Effector CD8-positive, alpha-beta T cell (primary cell): Measurements from ENCODE around the gene NOTCH2.

Experiments
- DNase-seq: peaks from one replicate; lab custom pipeline; 2025; lab: John Stamatoyannopoulos, UW

Gene NOTCH2

DNA sequence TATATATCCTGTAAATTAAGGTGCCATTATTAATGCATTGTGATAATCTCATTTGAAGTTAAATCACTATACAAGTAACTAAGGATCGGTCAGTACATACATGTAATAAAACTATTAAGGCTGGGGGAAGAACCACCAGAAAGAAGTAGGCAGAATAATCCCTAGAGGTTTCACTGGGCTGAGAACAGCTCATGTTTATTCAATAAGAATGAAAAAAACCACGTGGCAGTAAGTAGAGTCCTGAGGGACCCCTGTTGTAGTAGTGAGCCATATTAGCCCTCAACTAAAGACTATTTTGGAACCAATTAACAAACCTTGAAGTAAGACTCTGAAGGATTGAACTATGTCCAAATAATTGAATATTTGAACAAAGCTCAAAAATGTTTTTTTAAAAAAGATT lies 126.2 kb downstream of the NOTCH2 start:
- no peak for DNase-seq

DNA sequence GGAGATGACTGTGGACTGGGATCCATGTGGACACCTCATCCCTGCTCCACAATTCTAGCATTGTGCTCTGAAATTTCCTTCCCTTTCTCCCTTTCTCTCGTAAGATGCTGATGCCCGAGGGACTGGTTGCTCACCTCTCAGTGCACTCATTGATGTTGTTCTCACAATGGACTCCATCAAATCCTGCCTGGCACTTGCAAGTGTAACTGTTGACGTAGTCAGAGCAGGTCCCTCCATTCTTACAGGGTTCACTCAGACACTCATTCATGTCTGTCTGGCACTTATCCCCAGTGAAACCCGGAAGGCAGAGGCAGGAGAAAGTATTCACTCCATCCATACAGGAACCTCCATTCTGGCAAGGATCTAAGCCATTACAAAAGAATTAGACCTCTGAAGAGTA lies 128.1 kb downstream of the NOTCH2 start:
- no peak for DNase-seq

DNA sequence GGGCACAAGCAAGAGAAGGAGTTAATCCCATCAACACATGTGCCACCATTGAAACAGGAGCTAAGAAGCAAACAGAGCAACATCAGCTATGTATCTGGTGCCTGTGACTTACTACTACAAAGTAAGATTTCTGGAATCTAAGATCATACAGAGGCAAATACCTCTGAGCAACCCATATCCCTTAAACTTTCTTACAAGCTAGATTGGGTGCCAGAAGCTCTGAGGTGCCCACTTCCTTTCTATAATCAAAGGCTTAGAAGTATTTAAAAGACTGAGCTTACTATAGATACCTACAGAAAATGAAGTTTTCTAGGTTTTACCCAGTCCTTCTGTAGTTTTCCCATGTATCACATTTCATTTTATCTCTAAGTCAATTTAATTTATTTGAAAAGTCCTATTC lies 128.8 kb downstream of the NOTCH2 start:
- no peak for DNase-seq

DNA sequence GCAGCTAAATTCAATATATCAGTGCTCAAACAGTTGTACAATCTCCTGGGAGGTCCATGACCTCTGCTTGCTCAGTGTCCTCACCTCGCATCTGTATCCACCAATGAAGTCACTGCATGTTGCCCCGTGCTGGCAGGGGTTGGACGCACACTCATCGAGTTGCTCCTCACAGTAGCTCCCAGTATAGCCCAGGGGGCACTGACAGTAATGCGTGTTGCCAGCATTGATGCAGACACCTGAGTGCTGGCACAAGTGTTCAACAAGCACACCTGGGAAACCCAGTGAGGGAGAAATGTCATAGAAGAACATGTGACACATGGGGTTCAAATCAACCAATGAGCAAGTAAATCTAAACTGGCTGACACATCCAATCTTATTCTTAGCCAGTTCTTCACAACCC lies 132.3 kb downstream of the NOTCH2 start:
- no peak for DNase-seq

DNA sequence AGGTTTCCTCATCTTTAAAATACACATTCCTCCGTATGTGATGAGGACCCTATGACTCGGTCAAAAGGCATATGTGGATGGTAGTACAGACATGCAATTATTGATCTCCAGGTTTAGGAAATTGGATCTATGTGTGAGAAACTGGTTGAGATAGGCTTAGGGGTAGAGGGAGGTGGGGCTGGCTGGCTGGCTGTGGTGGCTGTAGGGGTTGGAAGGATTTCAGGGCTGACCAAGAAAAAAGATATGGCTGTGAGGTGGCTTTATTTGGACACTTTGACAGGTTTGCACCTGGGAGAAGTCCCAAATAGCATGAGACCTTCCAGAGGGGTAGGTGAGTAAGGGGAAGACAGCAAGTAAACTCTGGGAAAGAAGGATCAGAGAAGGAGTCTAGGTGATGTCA lies 133.5 kb downstream of the NOTCH2 start:
- DNase-seq = no peak

DNA sequence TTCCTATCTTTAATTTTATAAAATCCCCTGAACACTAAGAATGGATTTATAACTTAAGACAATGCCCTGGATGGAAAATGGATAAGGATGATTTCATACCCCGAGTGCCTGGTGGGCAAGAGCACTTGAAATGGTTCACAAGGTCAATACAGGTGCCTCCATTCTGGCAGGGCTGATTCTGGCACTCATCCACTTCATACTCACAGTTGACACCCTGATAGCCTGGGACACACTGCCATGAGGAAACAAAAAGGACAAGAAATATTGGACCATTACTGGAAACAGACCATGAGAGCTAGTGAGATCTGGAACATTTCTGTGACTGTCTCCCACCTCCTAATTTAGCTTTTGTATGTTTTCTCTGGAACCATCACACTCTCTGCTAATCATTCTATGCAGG lies 134.1 kb downstream of the NOTCH2 start:
- no peak for DNase-seq

DNA sequence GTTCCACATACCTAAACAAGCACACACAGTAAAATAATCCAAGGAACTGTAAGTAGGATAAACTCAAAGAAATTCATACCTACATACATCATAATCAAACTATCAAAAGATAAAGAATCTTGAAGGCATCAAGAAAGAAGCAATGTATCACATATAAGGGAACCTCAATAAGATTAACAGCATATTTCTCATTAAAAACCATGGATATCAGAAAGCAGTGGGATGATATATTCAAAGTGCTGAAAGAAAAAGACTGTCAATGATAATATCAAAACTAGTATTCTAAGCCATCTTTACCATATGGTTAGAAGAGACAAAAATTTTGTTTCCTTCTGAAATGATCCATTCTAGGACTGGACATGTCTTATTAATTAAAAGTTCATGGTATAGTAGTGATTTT lies 136.1 kb downstream of the NOTCH2 start:
- DNase-seq = no peak

DNA sequence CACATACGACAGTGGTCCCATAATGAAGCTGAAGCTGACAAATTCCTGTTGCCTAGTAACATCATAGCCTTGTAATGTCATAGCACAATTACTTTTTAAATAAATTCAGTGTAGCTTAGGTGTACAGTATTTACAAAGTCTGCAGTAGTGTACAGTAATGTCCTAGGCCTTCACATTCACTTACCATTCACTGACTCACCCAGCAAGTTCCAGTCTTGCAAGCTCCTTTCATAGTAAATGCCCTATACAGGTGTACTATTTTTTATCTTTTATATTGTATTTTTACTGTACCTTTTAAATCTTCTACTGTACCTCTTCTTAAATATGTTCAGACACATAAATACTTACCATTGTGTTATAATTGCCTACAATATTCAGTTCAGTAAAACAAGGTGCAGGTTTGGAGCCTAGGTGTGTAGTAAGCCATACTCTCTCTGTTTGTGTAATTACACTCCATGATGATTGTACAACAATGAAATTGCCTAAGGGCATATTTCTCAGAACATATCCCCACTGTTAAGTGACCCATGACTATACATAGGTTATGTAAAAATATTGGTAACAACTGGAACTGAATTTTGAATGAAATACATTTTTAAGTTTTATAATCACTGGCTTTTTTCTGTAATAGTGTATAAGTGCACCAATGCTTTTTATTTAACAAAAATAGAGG lies 139.7 kb downstream of the NOTCH2 start:
- no peak for DNase-seq

DNA sequence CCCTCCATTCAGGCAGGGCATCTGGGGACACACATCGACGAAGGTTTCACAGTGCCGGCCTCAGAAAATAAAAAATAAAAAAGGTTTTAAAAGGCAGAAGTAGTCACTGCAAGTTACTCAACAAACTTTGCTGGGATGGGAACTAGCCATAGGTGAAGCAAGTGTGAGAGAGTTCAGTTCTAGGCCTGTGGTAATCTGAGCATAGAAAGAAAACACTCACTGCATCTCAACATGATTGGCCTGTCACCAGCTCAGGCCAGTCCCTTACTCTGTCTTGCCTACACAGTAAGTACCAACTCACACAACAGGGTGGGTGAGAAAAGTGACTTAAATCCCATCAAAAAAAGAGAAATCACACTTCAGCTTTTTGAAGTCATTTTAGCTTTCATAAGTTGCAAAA lies 142.9 kb downstream of the NOTCH2 start:
- no peak for DNase-seq

DNA sequence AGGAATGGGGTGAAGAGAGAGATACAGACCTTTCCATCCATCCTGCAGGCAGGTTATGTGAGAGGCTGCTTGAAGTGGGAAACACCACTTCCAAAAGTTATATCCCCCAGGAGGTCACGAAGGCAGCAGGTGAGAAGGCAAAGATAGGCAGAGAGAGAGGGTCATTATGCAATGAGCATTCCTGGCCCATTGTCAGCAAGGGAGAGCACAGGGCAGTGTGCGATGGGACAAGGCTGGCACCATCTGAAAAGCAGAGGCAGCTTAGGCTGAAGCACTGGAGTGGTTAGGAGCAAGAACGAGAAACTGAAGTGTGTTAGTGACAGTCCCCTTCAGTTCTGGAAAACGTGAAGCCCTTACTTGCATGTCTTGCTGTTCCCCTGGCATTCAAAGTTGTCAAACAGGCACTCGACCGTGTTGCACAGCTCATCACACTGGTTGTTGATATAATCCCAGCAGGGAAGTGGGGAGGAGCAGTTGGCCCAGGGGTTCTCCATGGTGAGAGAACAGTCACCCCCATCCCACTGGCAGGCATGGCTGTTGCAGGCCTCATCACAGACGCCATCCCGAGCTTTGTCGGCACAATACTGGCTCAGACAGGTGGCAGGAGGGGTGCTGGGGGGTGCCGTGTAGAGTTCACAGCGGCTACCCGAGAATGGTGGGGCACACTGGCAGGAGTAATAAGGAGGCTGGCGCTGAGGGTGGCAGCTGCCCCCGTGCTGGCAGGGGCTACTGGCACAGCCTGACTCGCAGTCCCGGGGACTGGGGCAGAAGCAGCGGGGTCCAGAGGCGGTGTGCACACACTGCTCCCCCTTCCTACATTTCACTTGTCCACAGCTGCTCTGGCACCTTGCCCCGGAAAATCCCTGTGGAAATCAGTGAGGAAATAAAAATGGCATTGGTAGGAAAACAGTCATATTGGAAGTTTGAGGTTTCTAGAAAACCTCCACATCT lies 144.2 kb downstream of the NOTCH2 start:
- no peak for DNase-seq

DNA sequence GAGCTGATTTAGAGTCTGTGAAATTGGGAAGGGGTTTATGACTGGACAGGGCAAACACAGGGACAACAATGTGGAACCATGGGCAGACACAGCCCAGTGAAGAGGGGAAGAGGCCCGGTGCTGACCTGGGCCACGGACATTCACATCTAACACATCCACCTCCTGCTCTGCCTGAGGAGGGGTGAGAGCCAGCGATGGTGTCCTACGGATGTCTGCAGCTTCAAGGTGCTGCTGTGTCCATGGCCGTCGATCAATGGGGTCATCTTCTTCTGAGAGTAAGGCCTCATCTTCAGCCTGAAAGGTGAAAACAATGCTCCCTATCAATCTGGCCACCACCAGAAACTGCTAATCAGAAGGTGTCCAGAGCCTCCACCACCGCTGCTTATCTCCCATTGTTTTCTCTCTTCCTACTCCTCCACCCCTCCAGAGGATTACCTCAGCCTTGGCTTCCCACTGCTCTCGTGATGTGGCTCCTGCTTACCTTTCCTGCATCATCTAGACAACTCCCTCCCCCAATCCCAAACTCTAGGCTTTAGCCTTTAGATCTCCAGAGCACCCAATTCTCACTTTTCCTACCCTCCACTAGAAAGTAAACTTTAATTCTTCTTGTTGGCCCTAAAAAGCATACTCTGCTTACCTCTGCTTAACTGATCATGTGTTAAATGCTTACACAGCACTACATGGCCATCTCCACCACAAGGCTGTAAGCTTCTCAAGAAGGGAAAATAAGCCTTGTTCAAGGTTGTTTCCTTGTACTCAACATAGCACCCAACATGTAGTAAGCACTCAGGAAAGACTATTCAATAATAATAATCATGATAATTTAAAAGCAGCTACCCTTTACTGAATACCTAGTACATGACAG lies 149.1 kb downstream of the NOTCH2 start:
- DNase-seq = no peak

DNA sequence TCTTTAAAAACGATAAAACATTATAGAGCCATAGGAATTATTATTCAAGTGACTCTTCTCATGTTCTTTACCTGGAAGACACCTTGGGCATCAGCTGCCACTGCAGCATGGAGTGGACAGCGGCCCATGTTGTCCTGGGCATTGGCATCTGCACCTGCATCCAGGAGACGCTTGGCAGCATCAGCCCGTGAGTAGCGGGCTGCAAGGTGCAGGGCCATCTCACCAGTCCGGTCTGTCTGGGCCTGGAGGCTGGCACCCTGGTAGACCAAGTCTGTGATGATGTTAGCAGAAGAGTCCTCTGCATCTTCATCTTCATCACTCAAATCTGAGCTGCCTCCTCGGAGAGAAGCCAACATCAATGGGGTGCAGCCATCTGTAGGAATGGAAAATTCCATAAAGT lies 150.2 kb downstream of the NOTCH2 start:
- no peak for DNase-seq

DNA sequence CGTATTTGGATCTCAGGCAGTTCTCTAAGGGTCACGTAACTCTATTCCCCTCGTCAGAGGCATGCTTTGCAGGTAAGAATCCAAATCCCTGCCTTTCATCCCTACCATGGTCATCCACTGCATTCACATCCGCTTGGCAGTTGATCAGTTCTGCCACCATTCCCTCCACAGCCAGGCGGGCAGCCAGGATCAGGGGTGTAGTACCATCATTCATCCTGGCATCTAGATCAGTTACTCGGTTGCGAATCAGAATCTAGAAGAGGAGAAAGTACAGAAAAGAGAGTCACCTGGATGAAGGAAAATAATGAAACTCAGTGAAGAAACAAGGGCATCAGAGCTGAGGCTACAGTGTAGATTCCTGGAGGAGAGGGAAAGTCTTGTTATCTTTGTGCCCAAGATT lies 151.2 kb downstream of the NOTCH2 start:
- no peak for DNase-seq

DNA sequence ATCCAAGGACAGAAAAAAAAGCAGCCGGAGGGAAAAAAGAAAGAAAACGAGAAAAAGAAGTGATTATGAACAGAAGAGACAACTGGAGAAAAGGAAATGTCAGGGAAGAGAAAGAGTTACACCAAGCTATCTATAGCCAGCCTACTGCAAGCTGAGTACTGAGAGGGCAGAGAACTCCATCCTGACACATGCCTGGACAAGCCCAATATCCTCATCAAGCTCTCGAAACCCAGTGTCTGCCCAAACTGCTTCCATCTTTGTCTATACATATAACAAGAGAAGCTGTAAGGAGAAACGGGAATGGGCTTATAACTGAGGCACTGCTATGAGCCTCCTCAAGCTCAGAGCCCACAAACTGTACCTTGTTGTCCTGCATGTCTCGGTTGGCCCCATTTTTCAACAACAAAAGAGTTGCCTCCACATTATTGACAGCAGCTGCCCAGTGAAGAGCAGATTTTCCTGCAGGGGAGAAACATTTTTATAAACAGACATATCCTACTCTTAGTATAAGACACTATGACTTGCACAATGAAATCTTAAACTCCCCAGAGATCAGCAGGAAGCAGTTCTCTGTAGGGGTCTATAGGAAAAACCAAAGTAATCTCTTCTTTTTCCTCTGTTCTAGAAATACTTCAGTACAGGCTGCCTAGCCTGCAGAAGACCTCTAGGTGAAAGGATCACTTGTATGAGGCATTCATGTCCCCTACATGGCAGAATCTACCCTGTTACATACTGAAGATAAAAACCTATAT lies 152.0 kb downstream of the NOTCH2 start:
- no peak for DNase-seq

DNA sequence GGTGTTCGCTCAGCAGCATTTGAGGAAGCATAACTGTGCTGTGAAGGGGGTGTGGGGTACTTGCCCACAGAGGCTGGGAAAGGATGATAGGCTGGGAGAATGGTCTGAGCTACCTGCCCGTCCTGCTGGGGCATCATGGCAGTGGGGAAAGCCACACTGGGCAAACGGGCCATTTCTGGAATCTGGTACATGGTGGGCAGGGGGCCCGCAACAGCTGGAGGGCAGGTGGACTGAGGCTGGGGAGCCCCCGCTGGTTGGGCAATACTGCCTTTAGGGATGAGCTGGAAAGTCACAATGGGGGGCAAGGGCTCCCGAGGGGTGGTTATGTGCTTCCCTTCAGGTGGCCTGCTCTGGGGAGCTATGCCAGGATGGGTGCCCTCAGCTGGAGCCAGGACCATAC lies 153.9 kb downstream of the NOTCH2 start:
- DNase-seq = no peak

DNA sequence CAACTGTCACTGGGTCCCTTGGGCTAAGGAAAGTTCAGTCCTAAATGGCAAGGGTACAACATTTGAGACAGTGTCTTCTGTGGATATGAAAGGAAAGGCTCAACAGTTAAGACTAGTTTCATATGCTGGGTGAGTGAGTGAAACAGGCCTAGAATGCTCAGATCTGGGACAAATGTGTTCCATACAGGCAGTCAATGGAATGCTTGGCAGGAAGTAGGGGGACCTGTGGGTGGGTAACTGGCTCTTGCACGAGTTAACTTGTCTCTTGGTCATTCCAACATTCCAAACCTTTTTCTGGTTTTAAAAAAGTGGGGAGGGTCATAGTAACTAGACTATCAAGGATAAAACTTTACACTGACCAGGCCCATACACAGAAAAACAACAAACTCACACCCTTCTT lies 155.4 kb downstream of the NOTCH2 start:
- DNase-seq = no peak

DNA sequence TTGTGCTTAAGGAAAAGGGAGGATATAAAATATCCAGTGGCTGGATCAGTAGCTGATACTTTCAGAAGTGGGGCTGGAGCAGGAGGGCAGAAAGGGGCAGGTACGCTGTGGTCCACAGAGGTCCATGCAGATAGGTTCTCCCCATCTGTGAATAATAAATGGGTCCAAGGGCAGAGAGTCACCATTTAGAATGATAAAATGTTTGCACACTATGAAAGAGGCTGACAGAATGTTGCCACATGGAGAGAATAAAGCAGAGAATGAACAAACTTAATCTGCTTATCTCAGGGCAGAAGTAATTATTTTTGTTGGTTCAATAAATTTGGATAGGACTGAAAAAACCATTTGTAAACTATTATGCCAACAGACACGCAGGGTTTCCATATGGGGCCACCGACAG lies 156.5 kb downstream of the NOTCH2 start:
- no peak for DNase-seq

DNA sequence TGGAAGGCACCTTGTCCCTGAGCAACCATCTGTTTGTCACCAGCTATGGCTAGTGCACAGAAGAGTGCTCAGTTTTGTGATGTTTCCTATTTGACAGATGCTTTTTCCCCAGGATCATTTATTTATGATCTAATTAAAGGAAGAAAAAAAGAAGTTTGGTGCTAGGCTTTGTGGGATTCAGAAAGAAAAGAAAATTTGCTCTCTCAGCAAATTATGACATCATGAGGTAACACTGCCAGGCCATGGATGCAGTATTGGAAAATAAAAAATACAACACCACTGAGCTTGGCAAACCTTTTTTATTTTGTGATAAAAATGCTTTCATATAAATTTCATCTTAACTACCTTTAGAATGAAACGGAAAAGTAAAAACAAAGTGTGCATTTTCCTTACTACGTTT lies 157.7 kb downstream of the NOTCH2 start:
- DNase-seq = no peak

DNA sequence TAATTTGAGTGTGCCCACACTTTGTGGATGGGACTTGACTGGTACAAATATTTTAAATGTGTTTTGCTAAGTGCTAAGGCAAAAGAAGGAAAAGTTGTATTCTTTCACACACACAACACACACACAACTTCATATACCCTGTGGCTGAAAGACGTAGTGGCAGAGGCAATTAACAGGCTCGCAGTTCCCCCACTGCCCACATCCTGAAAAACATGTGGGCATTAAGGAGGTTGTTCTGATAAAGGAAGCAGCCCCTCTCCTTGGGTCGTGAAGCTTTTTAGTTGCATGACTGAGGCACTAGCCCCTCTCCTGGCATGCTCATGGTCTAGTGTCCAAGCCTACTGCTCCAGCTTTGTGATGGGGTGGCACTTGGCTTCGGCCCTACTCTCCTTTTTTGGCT lies 158.8 kb downstream of the NOTCH2 start:
- DNase-seq = no peak

DNA sequence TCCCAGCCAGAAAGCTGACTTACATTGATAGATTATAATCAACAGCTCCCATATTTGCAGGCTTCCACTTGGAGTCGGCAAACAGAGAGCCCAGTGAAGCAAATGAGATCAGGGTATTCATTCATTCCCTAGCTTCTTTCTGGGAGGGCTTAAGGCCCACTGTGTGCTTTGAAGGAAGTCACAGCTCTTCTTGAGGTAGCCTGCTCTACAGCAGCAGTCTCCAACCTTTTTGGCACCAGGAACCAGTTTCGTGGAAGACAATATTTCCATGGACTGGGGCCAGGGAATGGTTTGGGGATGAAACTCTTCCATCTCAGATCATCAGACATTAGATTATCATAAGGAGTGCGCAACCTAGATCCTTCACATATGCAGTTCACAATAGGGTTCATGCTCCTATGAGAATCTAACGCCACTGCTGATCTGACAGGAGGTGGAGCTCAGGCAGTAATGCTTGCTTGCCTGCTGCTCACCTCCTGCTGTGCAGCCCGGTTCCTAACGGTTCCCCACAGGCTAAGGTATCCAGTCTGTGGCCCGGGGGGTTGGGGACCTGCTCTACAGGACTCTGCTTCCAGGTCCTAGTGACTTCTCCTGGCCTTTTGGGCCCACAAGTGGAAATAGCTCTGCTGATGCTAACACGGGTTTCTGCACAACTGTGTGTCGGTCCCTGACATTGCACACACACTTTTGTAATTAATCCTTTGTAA lies 159.4 kb downstream of the NOTCH2 start:
- no peak for DNase-seq

DNA sequence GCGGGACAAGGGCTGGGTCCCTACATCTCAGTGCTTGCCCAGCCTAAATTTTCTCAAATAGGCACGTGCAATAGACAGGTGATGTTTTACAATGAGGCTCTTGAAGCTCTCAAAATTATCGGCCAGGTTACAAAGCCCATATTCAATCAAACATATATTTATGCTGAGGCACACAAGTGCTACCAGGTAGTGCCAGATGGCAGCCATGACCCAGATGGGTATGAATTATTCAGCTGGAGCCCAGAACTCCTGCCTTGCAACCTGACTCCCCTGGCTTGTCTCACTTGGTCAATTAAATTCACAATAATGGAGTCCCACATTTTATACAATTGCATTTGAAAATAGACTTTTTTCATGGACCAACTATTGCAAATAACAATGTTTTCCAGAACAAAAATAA lies 160.8 kb downstream of the NOTCH2 start:
- DNase-seq = no peak
